Measurements from ENCODE around the gene MTMR12.

DNA sequence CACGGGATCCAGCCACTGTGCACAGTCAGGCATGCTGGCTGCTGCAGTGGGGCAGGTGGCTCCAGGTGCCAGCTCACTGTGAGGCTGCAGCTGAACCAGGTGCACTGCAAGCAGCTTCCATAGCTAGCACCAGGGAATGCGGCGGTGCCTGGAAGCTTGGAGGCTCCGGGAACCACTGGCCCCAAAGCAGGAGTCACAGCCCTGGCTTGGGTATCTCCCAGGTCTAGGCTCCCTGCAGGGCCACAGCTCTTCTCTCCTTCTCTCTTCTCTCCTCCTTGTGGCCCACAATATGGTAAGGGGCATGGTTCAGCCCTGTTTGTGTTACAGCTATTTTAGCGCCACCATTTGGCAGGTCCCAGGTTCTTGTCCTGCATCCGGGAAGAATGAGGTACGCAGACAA is 6.7 kb upstream of the MTMR12 start:
- TF ChIP-seq CREB1 (IDR thresholded peaks at IDR 0.05; ENCODE audit: low read depth): no peak
- no peak for TF ChIP-seq EP300 (IDR thresholded peaks at IDR 0.05; ENCODE audit: borderline replicate concordance)
- TF ChIP-seq, protein P1, sequence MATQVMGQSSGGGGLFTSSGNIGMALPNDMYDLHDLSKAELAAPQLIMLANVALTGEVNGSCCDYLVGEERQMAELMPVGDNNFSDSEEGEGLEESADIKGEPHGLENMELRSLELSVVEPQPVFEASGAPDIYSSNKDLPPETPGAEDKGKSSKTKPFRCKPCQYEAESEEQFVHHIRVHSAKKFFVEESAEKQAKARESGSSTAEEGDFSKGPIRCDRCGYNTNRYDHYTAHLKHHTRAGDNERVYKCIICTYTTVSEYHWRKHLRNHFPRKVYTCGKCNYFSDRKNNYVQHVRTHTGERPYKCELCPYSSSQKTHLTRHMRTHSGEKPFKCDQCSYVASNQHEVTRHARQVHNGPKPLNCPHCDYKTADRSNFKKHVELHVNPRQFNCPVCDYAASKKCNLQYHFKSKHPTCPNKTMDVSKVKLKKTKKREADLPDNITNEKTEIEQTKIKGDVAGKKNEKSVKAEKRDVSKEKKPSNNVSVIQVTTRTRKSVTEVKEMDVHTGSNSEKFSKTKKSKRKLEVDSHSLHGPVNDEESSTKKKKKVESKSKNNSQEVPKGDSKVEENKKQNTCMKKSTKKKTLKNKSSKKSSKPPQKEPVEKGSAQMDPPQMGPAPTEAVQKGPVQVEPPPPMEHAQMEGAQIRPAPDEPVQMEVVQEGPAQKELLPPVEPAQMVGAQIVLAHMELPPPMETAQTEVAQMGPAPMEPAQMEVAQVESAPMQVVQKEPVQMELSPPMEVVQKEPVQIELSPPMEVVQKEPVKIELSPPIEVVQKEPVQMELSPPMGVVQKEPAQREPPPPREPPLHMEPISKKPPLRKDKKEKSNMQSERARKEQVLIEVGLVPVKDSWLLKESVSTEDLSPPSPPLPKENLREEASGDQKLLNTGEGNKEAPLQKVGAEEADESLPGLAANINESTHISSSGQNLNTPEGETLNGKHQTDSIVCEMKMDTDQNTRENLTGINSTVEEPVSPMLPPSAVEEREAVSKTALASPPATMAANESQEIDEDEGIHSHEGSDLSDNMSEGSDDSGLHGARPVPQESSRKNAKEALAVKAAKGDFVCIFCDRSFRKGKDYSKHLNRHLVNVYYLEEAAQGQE (IDR thresholded peaks at IDR 0.05; ENCODE audit: low read depth): no peak
- TF ChIP-seq MAX (IDR thresholded peaks at IDR 0.05): no peak
- no peak for TF ChIP-seq CEBPB (IDR thresholded peaks at IDR 0.05)
- no peak for TF ChIP-seq RAD21 (IDR thresholded peaks at IDR 0.05; ENCODE audit: low read depth)
- TF ChIP-seq TEAD4 (IDR thresholded peaks at IDR 0.05): no peak
- TF ChIP-seq TAF1 (IDR thresholded peaks at IDR 0.05; ENCODE audit: low read depth): no peak
- TF ChIP-seq YY1 (IDR thresholded peaks at IDR 0.05; ENCODE audit: low read depth): no peak
- TF ChIP-seq USF1 (IDR thresholded peaks at IDR 0.05): no peak
- no peak for TF ChIP-seq NFIC (IDR thresholded peaks at IDR 0.05)
- TF ChIP-seq FOXM1 (IDR thresholded peaks at IDR 0.05; ENCODE audit: borderline replicate concordance, low read depth): no peak

Measured in Ishikawa (cell line).